Mesodermal cell (in vitro differentiated cells): ENCODE results near the gene KNDC1.

Source experiments
- H3K27ac ChIP-seq: 2 replicates; pipeline ENCODE4 v1.7.0; 2013; ENCODE audit warnings: mild to moderate bottlenecking, low read depth, low read length, moderate library complexity; ENCODE audit not compliant: severe bottlenecking
- H3K36me3 ChIP-seq: 2 replicates; pipeline ENCODE4 v1.7.1; 2013; ENCODE audit warnings: mild to moderate bottlenecking, low read length, moderate library complexity; ENCODE audit not compliant: control insufficient read depth, insufficient read depth
- H3K4me1 ChIP-seq: one replicate; pipeline ENCODE4 v1.7.1; 2013; ENCODE audit warnings: mild to moderate bottlenecking, low read length; ENCODE audit not compliant: insufficient read depth, control insufficient read depth, poor library complexity, severe bottlenecking
- H3K4me3 ChIP-seq: 2 replicates; pipeline ENCODE4 v1.7.0; 2013; ENCODE audit warnings: low read length, control low read depth, mild to moderate bottlenecking; ENCODE audit not compliant: insufficient read depth, poor library complexity, severe bottlenecking; ENCODE audit errors: extremely low read depth
- H3K9me3 ChIP-seq: 2 replicates; pipeline ENCODE4 v1.7.1; 2013; ENCODE audit warnings: mild to moderate bottlenecking, low read length, moderate library complexity; ENCODE audit not compliant: control insufficient read depth
- WGBS, 2 experiments: methylation state at CpG; one replicate each; pipeline ENCODE4 v1.1.5; 2013; ENCODE audit warnings: missing lambda C conversion rate in 2 of 2; ENCODE audit not compliant: insufficient coverage in 2 of 2; 5-methylcytosine and 5-hydroxymethylcytosine counted together

KNDC1 gene

GRCh38 chr10:133189726-133190125 lies 29.7 kb downstream of the KNDC1 start:
- Histone ChIP-seq H3K27ac (no peak overlapping the region), H3K4me3 (no peak overlapping the region), H3K9me3 (no peaks in the 10 kb centered on the region), H3K4me1 (no peaks in the 10 kb centered on the region), H3K36me3 (no peaks in the 10 kb centered on the region)
- WGBS, 2 experiments: 89 to 91% methylated on average over 9 to 13 of the region's 14 CpGs

- WGBS, 2 experiments: 96 to 99% methylated on average over 9 to 10 of the region's 10 CpGs
- no peak overlapping the region for H3K27ac ChIP-seq
- no peaks in the 10 kb centered on the region for H3K9me3 ChIP-seq
Measured at GRCh38 chr10:133190225-133190624, 30.2 kb downstream of the KNDC1 start.

GRCh38 chr10:133191651-133192050 lies 31.6 kb downstream of the KNDC1 start:
- no peaks in the 10 kb centered on the region for H3K36me3 ChIP-seq
- H3K4me3 ChIP-seq: no peak overlapping the region
- H3K4me1 ChIP-seq: no peaks in the 10 kb centered on the region
- WGBS, 2 experiments: 82 to 86% methylated on average over 3 to 4 of the region's 4 CpGs
- no peak overlapping the region for H3K27ac ChIP-seq
- no peaks in the 10 kb centered on the region for H3K9me3 ChIP-seq

More at GRCh38 chr10:133190225-133190624, 30.2 kb downstream of the KNDC1 start:
- H3K4me3 ChIP-seq: no peak overlapping the region
- no peaks in the 10 kb centered on the region for H3K4me1 ChIP-seq
- H3K36me3 ChIP-seq: no peaks in the 10 kb centered on the region

DNA sequence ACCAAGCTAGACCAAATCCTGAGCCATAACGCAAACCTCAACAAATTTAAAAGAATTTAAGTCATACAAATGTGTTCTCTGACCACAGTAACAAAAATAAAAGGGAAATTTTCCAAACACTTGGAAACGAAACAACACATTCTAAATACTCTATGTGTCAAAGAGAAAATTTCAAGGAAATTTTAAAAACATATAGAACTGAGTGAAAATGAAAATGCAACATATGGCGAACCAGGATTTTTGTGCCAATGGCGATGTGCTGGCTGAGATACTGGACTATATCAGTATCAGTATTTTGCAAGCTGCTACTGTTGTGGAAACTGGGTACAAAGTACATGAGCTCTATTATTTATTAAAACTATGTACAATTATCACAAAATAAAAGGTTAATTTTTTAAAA lies 34.1 kb downstream of the KNDC1 start:
- 100% methylated on average over 3 of the region's 4 CpGs; no CpG with 5 or more reads in 1 of the 2 experiments for WGBS, 2 experiments
- no peak overlapping the region for H3K27ac ChIP-seq
- no peaks in the 10 kb centered on the region for H3K9me3 ChIP-seq
- H3K4me1 ChIP-seq: no peaks in the 10 kb centered on the region
- H3K4me3 ChIP-seq: no peak overlapping the region
- no peaks in the 10 kb centered on the region for H3K36me3 ChIP-seq

DNA sequence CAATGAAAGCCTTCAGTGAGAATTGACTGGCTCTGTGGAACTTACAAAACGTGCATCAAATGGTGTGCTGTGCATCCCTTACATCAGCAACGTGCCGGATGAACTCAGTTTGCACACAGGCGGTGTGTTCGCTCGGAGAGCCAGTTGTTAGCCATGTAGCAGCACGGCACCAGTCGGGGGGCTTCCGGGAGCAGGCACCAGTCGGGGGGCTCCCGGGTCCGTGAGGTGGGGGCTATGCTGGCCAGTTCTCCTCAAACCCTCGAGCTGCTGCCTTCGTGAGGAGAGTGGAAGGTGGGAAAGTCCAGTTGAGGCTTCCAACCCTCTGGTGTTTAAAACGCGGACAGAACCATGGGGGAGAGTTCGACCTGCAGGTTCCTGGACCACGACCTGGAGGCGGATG lies 35.1 kb downstream of the KNDC1 start:
- Histone ChIP-seq H3K9me3 (no peaks in the 10 kb centered on the region), H3K36me3 (no peaks in the 10 kb centered on the region), H3K27ac (no peak overlapping the region), H3K4me3 (no peak overlapping the region), H3K4me1 (no peaks in the 10 kb centered on the region)
- WGBS, 2 experiments: 88 to 91% methylated on average over 16 to 19 of the region's 19 CpGs

GRCh38 chr10:133195611-133196010 lies 35.6 kb downstream of the KNDC1 start:
- 86 to 95% methylated on average over 22 of the region's 23 CpGs for WGBS, 2 experiments

DNA sequence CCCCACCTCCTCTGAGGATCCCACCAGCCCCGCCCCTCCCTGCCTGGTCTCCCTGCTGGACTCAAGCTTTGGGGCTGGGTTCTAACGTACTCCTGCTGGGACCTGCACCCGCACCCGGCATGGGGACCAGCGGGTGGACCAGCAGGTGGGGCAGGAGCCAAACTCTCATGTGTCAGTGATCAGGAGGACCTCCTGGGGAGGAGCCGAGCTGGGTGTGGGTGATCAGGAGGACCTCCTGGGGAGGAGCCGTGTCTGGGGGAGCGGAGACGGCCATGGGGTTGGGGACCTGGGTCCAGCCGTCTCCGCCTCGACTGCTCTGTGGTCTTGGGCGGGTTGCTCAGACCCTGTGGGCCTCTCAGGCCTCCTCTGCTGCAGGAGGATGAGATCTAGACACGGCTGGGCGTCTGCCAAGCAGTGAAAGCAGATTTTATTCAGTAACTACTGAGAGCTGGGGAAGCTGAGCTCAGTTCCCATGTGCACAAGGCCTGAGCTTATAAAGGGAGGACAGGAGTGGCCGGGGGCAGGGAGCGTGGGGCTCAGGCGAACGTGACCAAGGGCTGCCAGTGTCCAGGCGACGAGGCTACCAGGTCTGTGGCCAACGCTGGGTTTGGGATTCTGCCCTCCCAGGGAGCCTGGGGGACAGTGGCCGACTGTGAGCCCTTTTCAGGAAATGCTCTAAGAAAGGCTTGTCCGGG lies 36.3 kb downstream of the KNDC1 start:
- no peak overlapping the region for H3K4me3 ChIP-seq
- H3K27ac ChIP-seq: no peak overlapping the region
- no peaks in the 10 kb centered on the region for H3K9me3 ChIP-seq
- no peaks in the 10 kb centered on the region for H3K36me3 ChIP-seq
- 89 to 96% methylated on average over 20 to 21 of the region's 24 CpGs for WGBS, 2 experiments
- no peaks in the 10 kb centered on the region for H3K4me1 ChIP-seq

More at GRCh38 chr10:133195611-133196010, 35.6 kb downstream of the KNDC1 start:
- Histone ChIP-seq H3K27ac (no peak overlapping the region), H3K9me3 (no peaks in the 10 kb centered on the region), H3K4me1 (no peaks in the 10 kb centered on the region), H3K36me3 (no peaks in the 10 kb centered on the region), H3K4me3 (no peak overlapping the region)

GRCh38 chr10:133196936-133197758 lies 37.1 kb downstream of the KNDC1 start:
- H3K4me3 ChIP-seq: no peak overlapping the region
- no peaks in the 10 kb centered on the region for H3K9me3 ChIP-seq
- no peak overlapping the region for H3K27ac ChIP-seq
- no peaks in the 10 kb centered on the region for H3K4me1 ChIP-seq
- H3K36me3 ChIP-seq: no peaks in the 10 kb centered on the region
- WGBS, 2 experiments: 91 to 92% methylated on average over 27 to 35 of the region's 40 CpGs

DNA sequence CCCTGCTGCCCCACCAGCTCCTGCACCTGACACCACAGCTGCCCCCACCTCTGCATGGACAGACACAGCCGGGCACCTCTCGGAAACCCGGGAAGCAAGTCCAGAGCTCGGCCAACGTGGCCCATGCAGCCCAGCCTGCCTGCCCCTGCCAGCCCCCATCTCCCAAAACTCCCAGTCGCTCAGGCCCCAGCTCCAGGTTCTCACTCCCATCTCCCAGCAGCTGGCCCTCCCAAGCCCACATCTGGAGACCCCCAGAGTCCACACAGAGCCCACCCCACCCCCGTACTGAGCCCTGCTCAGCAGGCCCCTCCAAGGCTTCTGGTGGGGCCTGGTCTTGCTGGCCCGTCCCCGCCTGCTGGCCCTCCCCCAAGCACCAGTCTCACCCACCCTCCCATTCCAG lies 37.8 kb downstream of the KNDC1 start:
- no peaks in the 10 kb centered on the region for H3K4me1 ChIP-seq
- H3K4me3 ChIP-seq: no peak overlapping the region
- WGBS, 2 experiments: 96 to 100% methylated on average over 5 to 6 of the region's 9 CpGs
- H3K36me3 ChIP-seq: no peaks in the 10 kb centered on the region
- H3K27ac ChIP-seq: no peak overlapping the region
- no peaks in the 10 kb centered on the region for H3K9me3 ChIP-seq

- no peaks in the 10 kb centered on the region for H3K36me3 ChIP-seq
- WGBS, 2 experiments: 93 to 97% methylated on average over 26 of the region's 26 CpGs
- H3K9me3 ChIP-seq: no peaks in the 10 kb centered on the region
- no peak overlapping the region for H3K4me3 ChIP-seq
- H3K4me1 ChIP-seq: no peaks in the 10 kb centered on the region
- H3K27ac ChIP-seq: no peak overlapping the region
Measured at GRCh38 chr10:133198206-133198605, 38.2 kb downstream of the KNDC1 start.
